HEK293 (cell line): ENCODE measurements around the gene HJURP.

Source experiments
- CTCF ChIA-PET: fragments of 350-600 bp; formaldehyde crosslinking; extraction: SDS; loops from one replicate; lab custom pipeline; 2021; ENCODE audit warnings: antibody characterized with exemption; lab: Yijun Ruan, JAX
- POLR2A ChIA-PET: fragments of 300-600 bp; formaldehyde crosslinking; extraction: SDS; loops from one replicate; lab custom pipeline; 2020; ENCODE audit warnings: antibody characterized with exemption, inconsistent platforms; lab: Yijun Ruan, JAX
- H3K27ac ChIP-seq: fragments of 200-500 bp; sonication (Bioruptor generic); 2 replicates; pipeline ENCODE4 v1.5.1; 2014; ENCODE audit warnings: low read depth, low read length, control low read depth, inconsistent platforms; ENCODE audit errors: extremely low read depth
- H3K36me3 ChIP-seq, 2 experiments: fragments of 200-500 bp in 1 of 2; sonication (Bioruptor generic) in 1 of 2; 1 replicate in 1 of 2; 2 replicates in 1 of 2; pipeline ENCODE4 v1.5.1; 2014 to 2017; ENCODE audit warnings: inconsistent platforms in 2 of 2, low read length in 2 of 2; ENCODE audit not compliant: control insufficient read depth in 2 of 2, insufficient read depth in 1 of 2
- H3K4me1 ChIP-seq: fragments of 200-500 bp; sonication (Bioruptor generic); 2 replicates; pipeline ENCODE4 v1.5.1; 2014; ENCODE audit warnings: mild to moderate bottlenecking, low read length, inconsistent platforms; ENCODE audit not compliant: control insufficient read depth, insufficient read depth
- H3K4me3 ChIP-seq: 2 replicates; pipeline ENCODE4 v1.5.1; 2011; ENCODE audit warnings: low read depth, mild to moderate bottlenecking, control low read depth, low read length, moderate library complexity
- H3K9me3 ChIP-seq: fragments of 200-500 bp; sonication (Bioruptor generic); 2 replicates; pipeline ENCODE4 v1.5.1; 2014; ENCODE audit warnings: low read depth, low read length, inconsistent platforms; ENCODE audit not compliant: control insufficient read depth, insufficient read depth
- EGR2 ChIP-seq: fragments of 450-650 bp; formaldehyde crosslinking; IDR thresholded peaks from 2 replicates; pipeline ENCODE4 v1.5.1; 2016; ENCODE audit warnings: low read depth, missing biosample characterization, missing genetic modification characterization
- PRDM4 ChIP-seq: fragments of 450-650 bp; formaldehyde crosslinking; IDR thresholded peaks from 2 replicates; pipeline ENCODE4 v1.5.1; 2017; ENCODE audit warnings: missing biosample characterization, missing genetic modification characterization
- REPIN1 ChIP-seq: fragments of 450-650 bp; formaldehyde crosslinking; IDR thresholded peaks from 2 replicates; pipeline ENCODE4 v1.5.1; 2017; ENCODE audit warnings: missing biosample characterization, missing genetic modification characterization, low read depth
- SETDB1 ChIP-seq: IDR thresholded peaks from one replicate; pipeline ENCODE4 v1.6.1; 2017; ENCODE audit warnings: mild to moderate bottlenecking, low read length, moderate library complexity, mixed read lengths; ENCODE audit not compliant: insufficient read length
- YY1 ChIP-seq: fragments of 450-650 bp; formaldehyde crosslinking; IDR thresholded peaks from 2 replicates; pipeline ENCODE4 v1.5.1; 2018; ENCODE audit warnings: missing biosample characterization, missing genetic modification characterization
- ZBTB44 ChIP-seq: fragments of 450-650 bp; IDR thresholded peaks from 2 replicates; pipeline ENCODE4 v1.5.1; 2018; ENCODE audit warnings: missing biosample characterization, mild to moderate bottlenecking, missing genetic modification characterization
- ZBTB7A ChIP-seq: fragments of 450-650 bp; formaldehyde crosslinking; IDR thresholded peaks from 2 replicates; pipeline ENCODE4 v1.5.1; 2016; ENCODE audit warnings: low read depth, missing biosample characterization, missing genetic modification characterization
- ZFHX2 ChIP-seq: fragments of 450-650 bp; formaldehyde crosslinking; conservative IDR thresholded peaks from 2 replicates; pipeline ENCODE4 v1.5.1; 2016; ENCODE audit warnings: missing biosample characterization, missing genetic modification characterization
- ZFP3 ChIP-seq: fragments of 450-650 bp; formaldehyde crosslinking; IDR thresholded peaks from 2 replicates; pipeline ENCODE4 v1.5.1; 2016; ENCODE audit warnings: low read depth, missing biosample characterization, missing genetic modification characterization
- ZNF10 ChIP-seq: fragments of 450-650 bp; formaldehyde crosslinking; IDR thresholded peaks from 2 replicates; pipeline ENCODE4 v1.5.1; 2017; ENCODE audit warnings: missing biosample characterization, missing genetic modification characterization
- ZNF16 ChIP-seq: fragments of 450-650 bp; formaldehyde crosslinking; IDR thresholded peaks from 2 replicates; pipeline ENCODE4 v1.5.1; 2016; ENCODE audit warnings: low read depth, missing biosample characterization, missing genetic modification characterization
- ZNF2 ChIP-seq: fragments of 450-650 bp; formaldehyde crosslinking; IDR thresholded peaks from 2 replicates; pipeline ENCODE4 v1.5.1; 2016; ENCODE audit warnings: missing biosample characterization, missing genetic modification characterization
- ZNF221 ChIP-seq: fragments of 450-650 bp; formaldehyde crosslinking; IDR thresholded peaks from 2 replicates; pipeline ENCODE4 v1.5.1; 2017; ENCODE audit warnings: missing biosample characterization, missing genetic modification characterization, borderline replicate concordance
- ZNF23 ChIP-seq: fragments of 450-650 bp; formaldehyde crosslinking; IDR thresholded peaks from 2 replicates; pipeline ENCODE4 v1.5.1; 2016; ENCODE audit warnings: missing biosample characterization, missing genetic modification characterization, borderline replicate concordance
- ZNF280C ChIP-seq: fragments of 450-650 bp; formaldehyde crosslinking; IDR thresholded peaks from 2 replicates; pipeline ENCODE4 v1.5.1; 2016; ENCODE audit warnings: missing biosample characterization, missing genetic modification characterization
- ZNF521 ChIP-seq: fragments of 450-650 bp; formaldehyde crosslinking; IDR thresholded peaks from 2 replicates; pipeline ENCODE4 v1.5.1; 2017; ENCODE audit warnings: missing biosample characterization, mild to moderate bottlenecking, missing genetic modification characterization
- ZNF624 ChIP-seq: fragments of 450-650 bp; formaldehyde crosslinking; IDR thresholded peaks from 2 replicates; pipeline ENCODE4 v1.5.1; 2017; ENCODE audit warnings: missing biosample characterization, missing genetic modification characterization
- ZNF768 ChIP-seq: fragments of 450-650 bp; formaldehyde crosslinking; IDR thresholded peaks from 2 replicates; pipeline ENCODE4 v1.5.1; 2018; ENCODE audit warnings: missing biosample characterization, mild to moderate bottlenecking, missing genetic modification characterization
- ZNF791 ChIP-seq: fragments of 450-650 bp; formaldehyde crosslinking; IDR thresholded peaks from 2 replicates; pipeline ENCODE4 v1.5.1; 2016; ENCODE audit warnings: missing biosample characterization, missing genetic modification characterization
- ZSCAN18 ChIP-seq: fragments of 450-650 bp; formaldehyde crosslinking; IDR thresholded peaks from 2 replicates; pipeline ENCODE4 v1.5.1; 2016; ENCODE audit warnings: missing biosample characterization, missing genetic modification characterization

The HJURP gene

GRCh38 chr2:233849607-233850271 is 4.6 kb downstream of the HJURP start:
- Histone ChIP-seq H3K4me1 (no peaks in the 10 kb centered on the region), H3K9me3 (no peaks in the 10 kb centered on the region), H3K36me3 (peaks cover 50 to 88% of the 10 kb centered on the region in 2 experiments), H3K27ac (no peak overlapping the region), H3K4me3 (no peak overlapping the region)
- POLR2A ChIA-PET, result interaction anchor here (0.6 to 1.3 kb wide), 2 partner anchors 12 to 284 kb away, joined by 3 read pairs; no protein-coding TSS in a partner anchor
- CTCF ChIA-PET, result no interaction called here
- TF ChIP-seq SETDB1, result no peak
- TF ChIP-seq ZNF221, result no peak
- no peak for TF ChIP-seq ZNF768
- TF ChIP-seq ZNF23 (tag by site-specific recombination), result no peak
- no peak for TF ChIP-seq EGR2 (tag by site-specific recombination)
- TF ChIP-seq ZBTB7A (tag by site-specific recombination), result no peak
- no peak for TF ChIP-seq ZFP3
- no peak for TF ChIP-seq ZSCAN18 (tag by site-specific recombination)
- no peak for TF ChIP-seq ZNF280C (tag by site-specific recombination)
- no peak for TF ChIP-seq ZNF10 (tag by site-specific recombination)
- TF ChIP-seq ZNF791 (tag by site-specific recombination), result no peak
- TF ChIP-seq ZNF624, result no peak
- no peak for TF ChIP-seq ZNF2 (tag by site-specific recombination)
- TF ChIP-seq ZNF521, result no peak
- TF ChIP-seq ZFHX2, result no peak
- TF ChIP-seq REPIN1 (tag by site-specific recombination), result no peak
- no peak for TF ChIP-seq ZBTB44 (tag by site-specific recombination)
- no peak for TF ChIP-seq YY1 (tag by site-specific recombination)
- TF ChIP-seq ZNF16 (tag by site-specific recombination), result no peak
- TF ChIP-seq PRDM4 (tag by site-specific recombination), result no peak
